SK-MEL-5 (cell line): Measurements from ENCODE around the gene ZNF43. TPM values are rescaled to one million over a fixed set of nuclear protein-coding genes. Genes with fewer than 3 reads are reported as not detected.
A peak's percentile ranks its signal among the peaks of the same experiment; 100 is the strongest.
"Not testable (repeated sequence)": the region's sequence is repeated elsewhere in the genome, so short reads cannot be mapped to it uniquely, and the experiment has no call there.

Experiments
- DNase-seq: peaks from one replicate; pipeline ENCODE4 v3.0.0-alpha.2; 2016; ENCODE audit warnings: low read depth, low spot score
- in situ Hi-C: cut with HindIII; loops from 2 replicates; pipeline ENCODE4 v1.10.0; 2016; ENCODE audit warnings: low sequenced_read_pairs, high pct_unique_total_duplicates, low pct_unique_long_range_greater_than_20kb
- polyA plus RNA-seq, 2 experiments: library from polyadenylated mRNA; depleted of rRNA; stranded (reverse); fragments of >200 nt; gene quantifications; 2 replicates each; pipeline ENCODE4 v1.2.3, GENCODE V29; 2015
- total RNA-seq: library from RNA; depleted of rRNA; stranded (reverse); fragments of >200 nt; shearing (Covaris generic); gene quantifications from 2 replicates; pipeline ENCODE4 v1.2.3, GENCODE V29; 2014; rRNA removed

The ZNF43 gene
- total RNA-seq: 4.4 and 4.7 TPM in 2 replicates
- 1.9 and 5.3 TPM in 2 replicates for polyA plus RNA-seq (2015; cell fraction: cytosol; rRNA removed)
- polyA plus RNA-seq (2015; cell fraction: nucleus; rRNA removed): 7.2 and 9.2 TPM in 2 replicates

DNA sequence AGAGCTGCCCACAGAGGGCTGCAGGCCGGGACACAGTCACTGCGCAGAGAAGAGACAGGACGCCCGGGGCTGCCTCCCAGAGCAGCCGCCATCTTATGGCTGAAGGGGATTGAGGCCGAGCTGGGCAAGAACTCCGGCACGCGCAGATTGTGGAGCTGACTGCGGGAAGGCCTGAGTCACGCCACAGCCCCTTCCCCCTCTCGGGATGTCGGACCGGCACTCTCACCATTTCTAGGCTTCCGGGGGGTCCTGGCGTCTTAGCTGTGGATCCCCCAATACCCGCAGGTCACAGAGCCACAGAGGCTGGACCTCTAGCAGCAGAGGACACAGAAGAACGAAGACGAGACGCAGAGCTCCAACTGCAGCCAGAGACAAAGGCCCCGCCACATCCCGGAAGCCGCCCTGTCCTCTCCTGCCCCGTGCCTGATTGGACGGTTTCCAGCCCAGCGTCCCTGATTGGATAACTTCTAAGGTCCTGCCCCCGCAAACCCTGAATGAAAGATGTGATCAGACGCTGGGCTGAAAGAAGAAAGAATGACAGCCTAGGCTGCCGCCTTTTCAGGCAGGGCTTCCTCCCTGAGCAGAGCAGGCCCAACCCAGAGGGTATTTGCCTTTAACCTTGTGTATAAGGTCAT lies at the start of gene ZNF43:
Gene ZNF43 (minus strand): TSS at position 373 of the 635 bp plus-strand sequence. CDS start 144 bp downstream, at position 229.
- in situ Hi-C loops: no loop called here
- peak; percentile 81 for DNase-seq

DNA sequence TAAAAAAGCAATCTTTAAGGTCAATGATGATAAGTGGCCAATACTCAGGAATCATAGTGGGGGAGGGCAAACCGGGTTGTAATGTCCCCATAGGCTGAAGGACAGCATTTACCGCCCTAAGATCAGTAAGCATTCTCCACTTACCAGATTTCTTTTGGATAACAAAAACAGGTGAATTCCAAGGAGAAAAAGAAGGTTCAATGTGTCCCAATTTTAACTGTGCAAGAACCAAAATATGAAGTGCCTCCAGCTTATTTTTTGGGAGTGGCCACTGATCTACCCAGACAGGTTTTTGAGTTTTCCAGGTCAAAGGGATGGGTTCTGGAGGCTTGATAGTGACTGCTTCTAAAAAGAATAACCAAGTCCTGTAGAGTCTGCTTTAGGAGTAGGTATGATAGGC lies 49.5 kb upstream of the ZNF43 start:
- DNase-seq, in situ Hi-C loops: not testable (repeated sequence)

DNA sequence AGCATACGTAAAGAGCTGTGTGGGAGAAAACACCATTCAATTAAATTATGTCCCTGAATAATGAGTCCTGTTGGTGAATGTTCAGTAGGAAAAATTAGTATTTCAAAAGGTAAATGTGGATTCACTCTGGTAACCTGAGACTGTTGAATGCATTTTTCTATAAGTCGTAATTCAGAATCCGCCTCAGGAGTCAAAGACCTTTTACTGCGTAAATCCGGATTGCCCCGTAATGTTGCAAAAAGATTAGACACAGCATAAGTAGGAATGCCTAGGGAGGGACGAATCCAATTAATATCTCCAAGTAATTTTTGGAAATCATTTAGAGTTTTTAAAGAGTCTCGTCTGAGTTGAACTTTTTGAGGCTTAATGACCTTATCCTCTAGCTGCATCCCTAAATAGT lies 48.8 kb upstream of the ZNF43 start:
- in situ Hi-C loops, DNase-seq: not testable (repeated sequence)

DNA sequence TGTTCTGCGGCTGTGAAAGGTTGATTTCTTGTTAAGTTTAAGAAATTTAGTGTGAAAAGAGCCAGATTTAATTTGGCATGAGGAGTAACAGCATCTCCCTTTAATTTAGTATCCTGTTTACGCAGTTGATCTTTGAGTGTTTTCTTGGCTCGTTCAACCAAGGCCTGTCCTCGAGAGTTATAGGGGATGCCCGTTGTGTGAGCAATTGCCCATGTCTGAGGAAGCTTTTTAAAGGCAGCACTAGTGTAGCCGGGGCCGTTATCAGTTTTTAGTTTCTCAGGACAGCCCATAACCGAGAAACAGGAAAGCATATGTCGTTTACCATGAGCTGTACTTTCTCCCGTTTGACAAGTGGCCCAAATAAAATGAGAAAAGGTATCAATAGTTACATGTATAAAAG lies 47.5 kb upstream of the ZNF43 start:
- in situ Hi-C loops: no loop called here
- no peak for DNase-seq

DNA sequence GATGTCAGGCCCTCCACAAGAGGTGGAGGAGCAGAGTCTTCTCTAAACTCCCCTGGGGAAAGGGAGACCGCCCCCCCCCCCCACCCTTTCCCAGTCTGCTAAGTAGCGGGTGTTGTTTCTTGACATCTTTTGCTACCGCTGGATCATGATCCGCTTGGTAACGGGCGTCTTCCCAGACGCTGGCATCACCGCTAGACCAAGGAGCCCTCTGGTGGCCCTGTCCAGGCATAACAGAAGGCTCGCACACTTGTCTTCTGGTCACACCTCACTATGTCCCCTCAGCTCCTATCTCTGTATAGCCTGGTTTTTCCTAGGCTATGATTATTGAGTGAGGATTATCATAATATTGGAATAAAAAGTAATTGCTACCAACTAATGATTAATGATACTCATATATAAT lies 44.8 kb upstream of the ZNF43 start:
- in situ Hi-C loops, DNase-seq: not testable (repeated sequence)

DNA sequence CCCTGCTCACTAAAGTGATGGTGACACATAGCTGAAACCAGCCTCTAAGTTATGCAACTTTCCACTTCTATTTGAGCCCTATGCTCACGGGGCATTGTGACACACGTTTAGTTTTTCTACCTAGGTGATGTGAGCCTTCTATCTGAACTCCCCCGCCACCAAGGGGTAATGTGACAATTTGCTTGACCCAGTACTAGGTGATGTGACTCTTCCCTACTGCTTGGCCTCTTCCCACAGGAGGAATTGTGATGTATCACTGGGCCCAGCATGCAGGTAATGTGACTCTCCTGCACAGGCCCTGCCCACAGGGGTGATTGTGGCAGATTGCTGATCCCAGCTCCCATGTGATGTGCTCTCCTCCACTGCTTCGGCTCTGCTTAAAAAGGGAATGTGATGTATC lies 42.7 kb upstream of the ZNF43 start:
- in situ Hi-C loops: no loop called here
- no peak for DNase-seq

DNA sequence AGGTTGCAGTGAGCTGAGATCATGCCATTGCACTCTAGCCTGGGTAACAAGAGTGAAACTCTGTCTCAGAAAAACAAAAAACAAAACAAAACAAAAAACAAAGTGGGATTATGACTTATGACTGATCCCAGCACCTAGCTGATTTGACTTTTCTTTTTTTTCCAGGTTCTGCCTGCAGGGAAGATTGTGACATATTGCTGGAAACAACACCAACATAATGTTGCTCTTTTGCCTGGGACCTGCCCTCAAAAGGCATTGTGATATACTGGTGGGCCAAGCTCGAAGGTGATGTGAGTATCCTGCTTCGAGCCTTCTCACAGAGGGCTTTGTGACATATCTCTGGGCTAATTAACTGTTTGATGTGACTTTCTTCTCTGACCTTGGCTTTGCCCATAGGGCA lies 42.0 kb upstream of the ZNF43 start:
- in situ Hi-C loops: no loop called here

DNA sequence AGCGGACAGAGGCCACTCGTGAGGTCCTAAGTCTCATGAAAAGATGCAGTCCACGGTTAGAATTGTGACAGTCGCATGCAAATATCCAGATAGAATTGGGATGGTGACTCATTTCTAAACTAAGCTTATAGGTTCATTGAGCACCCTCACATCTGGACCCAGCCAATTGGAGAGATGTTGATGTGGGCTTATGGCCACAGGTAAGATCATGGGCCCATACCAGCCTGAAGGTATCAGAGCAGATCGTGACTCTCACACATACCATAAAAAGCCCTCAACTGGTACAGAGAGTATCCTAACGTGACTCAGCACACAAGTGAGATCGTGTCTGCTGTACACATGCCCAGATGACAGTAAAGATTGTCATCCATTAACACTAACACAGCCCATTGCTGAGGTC lies 40.6 kb upstream of the ZNF43 start:
- DNase-seq, in situ Hi-C loops: not testable (repeated sequence)

More for the DNA sequence above, 42.0 kb upstream of the ZNF43 start:
- no peak for DNase-seq

DNA sequence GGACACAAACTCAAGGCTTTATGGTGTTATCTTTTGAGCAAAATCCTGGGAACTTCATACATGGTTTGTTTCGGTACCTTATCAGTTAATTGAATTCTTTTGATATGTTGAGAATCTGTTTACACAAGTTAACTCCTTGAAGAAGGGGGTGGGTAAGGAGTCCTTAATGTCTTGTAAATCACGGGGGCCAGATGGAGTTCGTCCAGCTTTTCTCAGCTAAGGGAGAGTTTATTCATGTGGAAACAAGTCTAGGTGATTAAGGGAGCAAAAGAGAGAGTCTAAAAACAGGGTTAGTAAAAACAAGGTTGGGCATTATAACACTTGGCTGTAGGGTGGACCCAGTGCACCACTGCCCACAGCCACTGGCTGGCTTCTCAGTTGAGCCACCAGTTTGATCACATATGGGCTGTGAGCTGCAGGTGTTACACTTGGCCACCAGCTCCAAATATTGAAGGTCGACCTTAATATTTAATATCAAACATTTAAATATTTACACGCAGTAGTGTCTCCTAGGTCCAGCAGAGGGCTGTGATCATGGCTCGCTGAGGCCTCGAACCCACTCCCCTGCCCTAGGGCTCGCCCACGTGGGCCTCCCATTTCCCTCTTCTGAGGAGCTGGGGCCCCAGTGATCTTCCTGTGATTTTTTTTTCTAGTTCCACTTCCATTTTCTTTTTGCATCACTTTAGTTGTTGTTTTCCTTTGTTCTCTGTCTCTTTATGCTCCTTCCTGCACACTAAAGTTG lies 21.0 kb upstream of the ZNF43 start:
- in situ Hi-C loops: no loop called here
- no peak for DNase-seq

DNA sequence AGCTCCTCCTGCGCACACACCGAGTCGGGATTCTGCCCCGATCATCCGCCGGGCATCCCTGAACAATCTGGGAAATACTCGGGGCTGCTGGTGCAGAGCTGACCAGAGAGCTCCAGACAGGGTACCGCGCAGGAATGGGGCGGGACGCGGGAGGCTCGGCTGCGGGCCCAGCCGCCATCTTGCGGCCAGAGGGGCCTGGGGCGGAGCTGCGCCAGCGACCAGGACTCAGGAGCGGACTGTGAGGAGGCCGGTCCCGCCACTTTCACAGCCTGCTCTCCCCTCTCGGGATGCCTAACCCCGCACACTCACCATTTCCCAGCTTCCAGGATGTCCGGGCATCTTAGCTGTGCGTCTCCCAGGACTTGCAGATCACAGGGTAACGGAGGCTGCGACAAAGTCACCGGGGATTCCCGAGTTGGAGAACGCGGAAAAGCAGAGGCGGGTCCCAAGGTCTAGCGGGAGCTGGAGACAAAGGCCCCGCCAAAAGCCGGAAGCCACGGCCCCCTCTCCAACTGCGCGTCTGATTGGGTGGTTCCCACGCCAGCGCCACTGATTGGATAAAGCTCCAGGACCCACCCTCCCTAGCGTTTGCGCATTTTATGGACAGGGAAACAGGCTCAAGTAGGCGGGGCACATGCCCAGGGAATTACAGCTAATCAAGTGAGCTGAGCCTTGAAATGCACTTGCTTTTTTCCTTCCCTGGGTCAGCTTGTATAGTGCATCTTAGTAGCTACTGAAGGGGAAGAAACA lies 15.8 kb upstream of the ZNF43 start:
- in situ Hi-C loops: no loop called here

DNA sequence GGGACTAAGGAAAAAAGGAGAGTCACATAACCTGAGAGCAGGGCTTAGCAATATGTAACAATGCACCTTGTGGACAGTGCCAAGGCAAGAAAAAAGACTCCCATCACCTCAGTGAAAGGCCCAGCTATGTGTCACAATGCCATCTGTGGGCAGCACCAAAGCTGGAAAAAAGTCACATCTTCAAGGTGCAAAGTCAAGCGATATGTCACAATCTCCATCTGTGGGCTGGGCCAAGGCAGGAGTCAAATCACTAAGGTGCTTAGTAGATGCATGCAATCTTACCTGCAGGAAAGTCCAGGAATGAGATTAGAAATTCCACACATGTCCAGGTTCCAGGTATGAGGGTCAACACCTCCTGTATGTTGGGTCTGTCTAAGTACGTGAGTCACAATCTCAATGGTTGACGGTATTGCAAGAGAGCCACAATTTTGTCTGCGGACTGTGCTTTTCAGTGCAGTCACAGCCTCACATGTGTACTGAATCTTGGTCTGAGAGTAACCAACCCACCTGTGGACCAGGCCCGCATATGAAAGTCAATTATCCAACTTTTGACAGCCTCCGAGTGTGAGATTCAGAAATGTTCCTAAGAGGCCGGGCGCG lies 14.8 kb upstream of the ZNF43 start:
- in situ Hi-C loops: no loop called here
- no peak for DNase-seq

More for the DNA sequence above, 15.8 kb upstream of the ZNF43 start:
- DNase-seq: peak; percentile 77

DNA sequence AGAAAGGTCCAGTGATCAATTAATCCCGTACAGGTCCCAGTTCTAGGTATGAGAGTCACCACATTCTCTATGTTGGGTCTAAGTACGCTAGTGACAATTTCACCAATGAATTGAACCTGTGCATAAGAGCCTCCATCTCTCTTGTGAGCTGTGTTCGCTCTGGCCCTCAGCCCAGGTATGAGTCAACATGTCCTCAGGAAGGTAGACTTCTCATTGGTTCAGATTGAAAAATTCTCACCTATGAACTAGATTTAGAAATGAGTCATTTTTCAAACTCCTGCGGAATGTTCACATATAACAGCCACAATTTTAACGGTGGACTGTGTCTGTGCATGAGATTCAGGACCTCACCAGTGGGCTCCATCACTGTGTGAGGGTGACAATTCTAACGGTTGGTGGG lies 12.7 kb upstream of the ZNF43 start:
- in situ Hi-C loops: no loop called here
- DNase-seq: no peak

DNA sequence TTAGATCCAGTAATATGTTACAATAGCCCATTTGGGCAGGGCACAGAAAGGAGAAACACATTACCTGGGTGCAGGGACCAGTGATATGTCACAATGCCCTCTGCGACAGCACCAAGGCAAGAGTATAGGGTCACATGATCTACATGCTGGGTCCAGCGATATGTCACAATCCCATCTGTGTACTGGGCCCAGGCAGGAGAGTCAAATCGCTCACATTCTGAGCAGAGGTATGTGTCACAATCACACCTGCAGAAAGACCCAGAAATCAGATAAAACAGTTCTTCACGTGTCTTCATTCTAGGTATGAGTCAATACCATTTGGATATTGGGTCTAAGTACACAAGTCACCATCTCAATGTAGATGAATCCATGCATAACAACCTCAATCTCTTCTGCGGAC lies 7.1 kb upstream of the ZNF43 start:
- in situ Hi-C loops: no loop called here
- no peak for DNase-seq

DNA sequence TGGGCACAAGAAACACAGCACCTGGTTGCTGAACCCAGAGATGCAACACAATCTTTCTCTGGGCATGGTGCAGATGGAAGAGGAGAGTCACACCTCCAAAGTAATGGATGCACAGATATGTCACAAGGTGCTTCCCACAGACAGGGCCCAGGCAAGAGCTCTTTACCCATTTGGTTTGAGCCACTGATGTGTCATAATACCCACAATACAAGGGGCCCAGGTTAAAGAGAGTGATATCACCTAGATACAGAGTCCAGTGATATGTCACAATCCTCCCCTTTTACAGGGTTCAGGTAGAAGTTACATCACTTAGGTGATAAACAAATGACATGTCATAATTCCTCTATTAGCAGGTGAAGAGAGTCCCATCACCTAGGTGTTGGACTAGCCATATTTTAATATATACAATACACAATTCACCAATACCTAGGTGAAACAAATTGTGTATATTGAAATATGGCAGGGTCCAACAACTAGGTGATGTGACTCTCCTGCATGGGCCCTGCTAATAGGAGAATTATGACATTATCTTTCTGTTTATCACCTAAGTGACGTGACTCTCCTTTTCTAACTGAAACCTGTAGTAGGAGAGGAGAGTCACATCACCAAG lies 5.6 kb upstream of the ZNF43 start:
- in situ Hi-C loops: no loop called here
- no peak for DNase-seq

DNA sequence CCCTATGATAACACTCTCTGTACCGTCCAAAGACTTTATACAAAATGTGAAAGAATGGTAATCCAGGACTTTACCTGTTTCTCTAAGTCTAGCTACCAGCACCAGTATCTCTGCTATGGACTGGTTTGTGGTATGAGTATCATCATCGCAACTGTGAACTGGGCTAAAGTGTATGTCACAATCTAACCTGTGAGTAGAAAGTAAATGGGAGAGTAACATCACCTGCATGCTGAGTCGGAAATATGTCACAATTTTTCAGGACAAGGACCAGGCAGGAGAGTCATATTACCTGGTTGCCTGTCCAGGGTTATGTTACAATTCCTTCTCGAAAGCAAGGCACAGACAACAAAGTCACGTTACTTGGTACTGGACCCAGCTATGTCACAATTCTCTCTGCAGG lies 5.1 kb upstream of the ZNF43 start:
- in situ Hi-C loops: no loop called here
- DNase-seq: no peak

DNA sequence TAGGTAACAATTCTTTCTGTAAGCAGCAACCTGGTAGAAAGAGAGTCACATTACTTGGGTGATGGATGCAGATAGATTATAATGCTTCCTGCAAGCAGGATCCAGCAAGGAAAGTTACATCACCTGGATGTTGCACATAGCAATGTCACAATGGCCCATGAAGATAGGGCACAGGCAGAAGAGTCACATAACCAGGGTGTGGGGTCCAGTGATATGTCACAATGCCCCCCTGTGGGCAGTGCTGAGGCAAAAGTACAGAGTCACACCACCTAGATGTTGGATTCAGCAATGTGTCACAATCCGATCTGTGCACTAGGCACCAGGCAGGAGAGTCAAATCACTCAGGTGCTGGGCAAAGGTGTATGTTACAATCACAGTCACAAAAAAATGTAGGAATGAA lies 4.0 kb upstream of the ZNF43 start:
- in situ Hi-C loops: no loop called here
- no peak for DNase-seq

DNA sequence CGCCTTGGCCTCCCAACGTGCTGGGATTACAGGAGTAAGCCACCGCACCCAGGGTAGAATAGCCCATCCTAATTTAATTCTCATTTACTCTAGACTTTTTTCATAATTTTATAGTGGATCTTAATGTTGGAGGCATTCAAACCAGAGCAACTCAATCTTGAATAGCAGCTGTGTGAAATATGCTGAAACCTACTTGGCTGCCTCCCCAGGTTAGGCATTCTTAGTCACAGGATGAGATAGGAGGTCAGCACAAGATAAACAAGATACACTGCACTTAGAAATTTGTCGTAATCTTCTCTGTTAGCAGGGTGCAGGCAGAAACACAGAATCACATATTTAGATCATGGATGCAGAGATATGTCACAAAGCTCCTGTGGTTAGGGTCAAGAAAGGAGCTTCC lies 2.7 kb upstream of the ZNF43 start:
- no peak for DNase-seq
- in situ Hi-C loops: no loop called here

DNA sequence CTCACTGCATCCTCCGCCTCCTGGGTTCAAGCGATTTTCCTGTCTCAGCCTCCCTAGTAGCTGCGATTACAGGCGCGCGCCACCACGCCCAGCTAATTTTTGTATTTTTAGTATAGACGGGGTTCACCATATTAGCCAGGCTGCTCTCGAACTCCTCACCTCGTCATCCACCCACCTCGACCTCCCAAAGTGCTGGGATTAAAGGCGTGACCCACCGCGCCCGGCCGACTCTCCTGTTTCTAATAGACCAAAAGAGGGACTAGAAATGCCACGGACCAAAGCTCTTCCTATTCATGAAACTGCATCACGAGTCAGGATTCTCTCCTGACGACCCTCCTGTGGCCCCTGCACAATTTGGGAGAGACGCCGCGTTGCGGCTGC lies 563 bp downstream of the ZNF43 start:
- DNase-seq: no peak
- in situ Hi-C loops: no loop called here
